Endothelial cell of umbilical vein (primary cell): Measurements from ENCODE around the gene ARHGAP18. TPM values are rescaled to one million over a fixed set of nuclear protein-coding genes. Genes with fewer than 3 reads are reported as not detected.
A peak's percentile ranks its signal among the peaks of the same experiment; 100 is the strongest.

Experiments
- BruUV-seq: library from RNA; stranded (reverse); fragments of 400-500 nt; replicated peaks from 2 replicates; lab custom pipeline; 2021; lab: Mats Ljungman, UMichigan
- CTCF ChIA-PET: fragments of 300-600, 350-600 bp; sonication (Branson Sonifier 250); formaldehyde crosslinking; loops from one replicate; lab custom pipeline; 2021; ENCODE audit warnings: antibody characterized with exemption, inconsistent platforms; lab: Charles Lee
- POLR2A ChIA-PET: fragments of 300-600, 350-600 bp; sonication (Branson Sonifier 250); formaldehyde crosslinking; loops from one replicate; lab custom pipeline; 2021; ENCODE audit warnings: antibody characterized with exemption, inconsistent platforms; lab: Charles Lee
- DNase-seq: peaks from one replicate; pipeline ENCODE4 v3.0.0-alpha.2; 2011; ENCODE audit warnings: low read depth, low spot score
- FAIRE-seq: peaks from 2 replicates; lab custom pipeline; 2011; peaks lifted over from hg19 to GRCh38; lab: Jason Lieb, UNC
- H2AFZ ChIP-seq: 2 replicates; pipeline ENCODE4 v1.6.0; 2012; ENCODE audit warnings: low read depth, low read length, control low read depth, inconsistent platforms
- H3K27ac ChIP-seq: 2 replicates; pipeline ENCODE4 v1.5.1; 2011; ENCODE audit warnings: low read depth, mild to moderate bottlenecking, control low read depth, low read length, moderate library complexity; ENCODE audit not compliant: insufficient read depth
- H3K27me3 ChIP-seq, 2 experiments: 2 replicates each; pipeline versions ENCODE4 v1.6.0 to v1.6.1; 2011; ENCODE audit warnings: low read length in 2 of 2, mixed read lengths in 1 of 2; ENCODE audit not compliant: control insufficient read depth in 2 of 2, insufficient read depth in 2 of 2
- H3K36me3 ChIP-seq, 2 experiments: 2 replicates in 1 of 2; 3 replicates in 1 of 2; pipeline ENCODE4 v1.5.1; 2011; ENCODE audit warnings: low read length in 2 of 2, mild to moderate bottlenecking in 1 of 2, moderate library complexity in 1 of 2; ENCODE audit not compliant: control insufficient read depth in 2 of 2, insufficient read depth in 2 of 2; ENCODE audit errors: extremely low read depth in 1 of 2
- H3K4me1 ChIP-seq: 3 replicates; pipeline ENCODE4 v1.5.1; 2011; ENCODE audit warnings: mild to moderate bottlenecking, low read length; ENCODE audit not compliant: control insufficient read depth, insufficient read depth; ENCODE audit errors: extremely low read depth
- H3K4me2 ChIP-seq: 2 replicates; pipeline ENCODE4 v1.6.1; 2011; ENCODE audit warnings: low read length, control low read depth, mixed read lengths; ENCODE audit not compliant: insufficient read depth
- H3K4me3 ChIP-seq, 3 experiments: fragments of 200-600 bp in 1 of 3; sonication (generic), shearing (Covaris generic) in 1 of 3; replicated peaks in 1 of 3; 2 replicates each; pipeline ENCODE4 v1.5.1; 2011 to 2016; ENCODE audit warnings: control low read depth in 3 of 3, low read length in 3 of 3, mild to moderate bottlenecking in 2 of 3, inconsistent platforms in 1 of 3, low read depth in 1 of 3, moderate library complexity in 1 of 3; ENCODE audit not compliant: insufficient read depth in 1 of 3
- H3K79me2 ChIP-seq: 2 replicates; pipeline ENCODE4 v1.6.0; 2012; ENCODE audit warnings: low read length, inconsistent platforms; ENCODE audit not compliant: control insufficient read depth, insufficient read depth
- H3K9ac ChIP-seq: replicated peaks from 2 replicates; pipeline ENCODE3; 2011; ENCODE audit warnings: low read length, control low read depth; ENCODE audit not compliant: insufficient read depth; ENCODE audit errors: extremely low read depth
- H3K9me1 ChIP-seq: replicated peaks from 3 replicates; pipeline ENCODE4 v1.6.0; 2011; ENCODE audit warnings: mild to moderate bottlenecking, low read length; ENCODE audit not compliant: control insufficient read depth, insufficient read depth; ENCODE audit errors: extremely low read depth
- H3K9me3 ChIP-seq: replicated peaks from 2 replicates; pipeline ENCODE4 v1.5.1; 2012; ENCODE audit warnings: low read length, inconsistent platforms; ENCODE audit not compliant: control insufficient read depth, insufficient read depth
- H4K20me1 ChIP-seq: replicated peaks from 2 replicates; pipeline ENCODE3; 2011; ENCODE audit warnings: mild to moderate bottlenecking, low read length; ENCODE audit not compliant: control insufficient read depth, insufficient read depth; ENCODE audit errors: extremely low read depth
- FOS ChIP-seq: IDR thresholded peaks from 2 replicates; pipeline ENCODE4 v1.6.1; 2011; ENCODE audit warnings: mild to moderate bottlenecking, low read length, moderate library complexity, borderline replicate concordance; ENCODE audit not compliant: insufficient read depth
- GATA2 ChIP-seq: IDR thresholded peaks from 2 replicates; pipeline ENCODE4 v1.7.0; 2011; ENCODE audit warnings: low read depth, mild to moderate bottlenecking, moderate library complexity, mixed read lengths, low read length; ENCODE audit not compliant: insufficient read length, insufficient read depth
- JUN ChIP-seq: IDR thresholded peaks from 2 replicates; pipeline ENCODE4 v1.6.1; 2011; ENCODE audit warnings: borderline replicate concordance, low read depth; ENCODE audit not compliant: insufficient read length, insufficient read depth
- POLR2A ChIP-seq: IDR thresholded peaks from 2 replicates; pipeline ENCODE4 v1.6.1; 2012; ENCODE audit warnings: low read depth, mild to moderate bottlenecking, control low read depth, low read length
- POLR2AphosphoS5 ChIP-seq: IDR thresholded peaks from 2 replicates; pipeline ENCODE4 v1.6.1; 2012; ENCODE audit warnings: low read depth, mild to moderate bottlenecking, control low read depth, low read length, moderate library complexity; ENCODE audit not compliant: insufficient read depth
- dilution Hi-C: fragments of 300-500 bp; cut with MboI; formaldehyde crosslinking; loops from one replicate; pipeline ENCODE4 v1.15.0; 2019; ENCODE audit warnings: low sequenced_read_pairs; ENCODE audit not compliant: extremely low pct_ligation_motif_present
- intact Hi-C: fragments of 100-400 bp; cut with micrococcal nuclease; formaldehyde crosslinking; loops from one replicate; pipeline ENCODE4 v1.10.0; 2022
- polyA plus RNA-seq, 4 experiments: library from polyadenylated mRNA; depleted of rRNA in 3 of 4; stranded (reverse) in 3 of 4; unstranded in 1 of 4; fragments of >200 nt; gene quantifications; 2 replicates each; pipeline versions ENCODE4 v1.2.1 to v1.2.3, GENCODE V29; 2011 to 2012; ENCODE audit warnings: missing spikeins in 1 of 4
- total RNA-seq: library from RNA; stranded (reverse); gene quantifications from 2 replicates; pipeline ENCODE4 v1.2.3, GENCODE V29; 2021

ARHGAP18 gene
- total and polyA plus RNA-seq, 2 donors (not counting 3 experiments of a cell fraction or from before 2014, with no cell fraction given): 13.1 to 86.1 TPM

- FAIRE-seq: peak; percentile 26
- Histone ChIP-seq H3K9me1 (no peaks in the 10 kb centered on the region), H3K27ac (peak overlapping the region; percentile 74), H4K20me1 (no peaks in the 10 kb centered on the region), H3K4me3 (no peak overlapping the region), H3K9ac (peak overlapping the region; percentile 59), H3K4me2 (peak overlapping the region; percentile 59), H3K4me1 (peaks cover 81% of the 10 kb centered on the region), H3K36me3 (peaks cover 0 to 3% of the 10 kb centered on the region in 2 experiments), H3K27me3 (no peaks in the 10 kb centered on the region), H3K79me2 (peaks cover 83% of the 10 kb centered on the region), H3K9me3 (no peaks in the 10 kb centered on the region), H2AFZ (no peak overlapping the region)
- TSS peak; percentile 13 for BruUV-seq
- no peak for TF ChIP-seq POLR2A
- peak; percentile 21 for TF ChIP-seq GATA2
- intact Hi-C loops: no loop called here
- DNase-seq: peak; percentile 49
- ChIA-PET POLR2A (no interaction called here), CTCF (no interaction called here)
- dilution Hi-C loops: no loop called here
Measured at GRCh38 chr6:129679275-129679674, 30.7 kb downstream of the ARHGAP18 start.

- ChIA-PET POLR2A (no interaction called here), CTCF (interaction anchor here (1.3 kb wide), 1 partner anchor 12 kb away, joined by 3 read pairs; no protein-coding TSS in a partner anchor)
- Histone ChIP-seq H3K4me1 (peaks cover 84% of the 10 kb centered on the region), H3K36me3 (peaks cover 0 to 3% of the 10 kb centered on the region in 2 experiments), H3K9me1 (no peaks in the 10 kb centered on the region), H3K4me2 (peak overlapping the region; percentile 59), H3K9me3 (no peaks in the 10 kb centered on the region), H3K9ac (peak overlapping the region; percentile 59), H4K20me1 (no peaks in the 10 kb centered on the region), H3K79me2 (peaks cover 80% of the 10 kb centered on the region), H3K4me3 (no peak overlapping the region), H3K27ac (peak overlapping the region; percentile 75), H2AFZ (no peak overlapping the region), H3K27me3 (no peaks in the 10 kb centered on the region)
- no peak for FAIRE-seq
- DNase-seq: peak; percentile 30
- dilution Hi-C loops (no loop called here), intact Hi-C loops (no loop called here)
- BruUV-seq: no TSS peak
- TF ChIP-seq POLR2A (no peak), FOS (peak; percentile 5), JUN (peak; percentile 46), GATA2 (no peak), POLR2AphosphoS5 (no peak)
Measured at GRCh38 chr6:129678463-129678862, 31.5 kb downstream of the ARHGAP18 start.
